H9 (cell line): Measurements from ENCODE around the gene ANKHD1. TPM values are rescaled to one million over a fixed set of nuclear protein-coding genes. Genes with fewer than 3 reads are reported as not detected.

Experiments used
- DNase-seq: peaks from one replicate; pipeline ENCODE4 v3.0.0-alpha.2; 2017
- H2AFZ ChIP-seq: one replicate; pipeline ENCODE4 v1.6.1; 2013; ENCODE audit warnings: mild to moderate bottlenecking, low read length, control low read depth, moderate library complexity
- H2AK5ac ChIP-seq: 2 replicates; pipeline ENCODE4 v1.6.1; 2013; ENCODE audit warnings: low read length, control low read depth, mixed read lengths; ENCODE audit not compliant: insufficient read length
- H2BK120ac ChIP-seq: one replicate; pipeline ENCODE4 v1.6.1; 2013; ENCODE audit warnings: low read depth, mild to moderate bottlenecking, low read length, control low read depth, inconsistent platforms; ENCODE audit not compliant: poor library complexity, severe bottlenecking
- H2BK12ac ChIP-seq: 2 replicates; pipeline ENCODE4 v1.6.1; 2013; ENCODE audit warnings: low read length, control low read depth, mixed read lengths, low read depth; ENCODE audit not compliant: insufficient read length
- H2BK15ac ChIP-seq: 2 replicates; pipeline ENCODE4 v1.6.1; 2013; ENCODE audit warnings: low read depth, low read length, control low read depth
- H2BK20ac ChIP-seq: one replicate; pipeline ENCODE4 v1.6.1; 2013; ENCODE audit warnings: low read depth, mild to moderate bottlenecking, low read length, control low read depth, inconsistent platforms; ENCODE audit not compliant: poor library complexity, severe bottlenecking
- H2BK5ac ChIP-seq: 2 replicates; pipeline ENCODE4 v1.6.1; 2013; ENCODE audit warnings: low read length, control low read depth, mixed read lengths; ENCODE audit not compliant: insufficient read length
- H3K14ac ChIP-seq: 2 replicates; pipeline ENCODE4 v1.6.1; 2013; ENCODE audit warnings: low read length, control low read depth; ENCODE audit not compliant: insufficient read depth
- H3K18ac ChIP-seq: 2 replicates; pipeline ENCODE4 v1.6.1; 2013; ENCODE audit warnings: low read depth, mild to moderate bottlenecking, mixed read lengths, low read length, control low read depth; ENCODE audit not compliant: insufficient read length
- H3K23ac ChIP-seq: 2 replicates; pipeline ENCODE4 v1.6.1; 2013; ENCODE audit warnings: low read length, control low read depth, mixed read lengths, low read depth; ENCODE audit not compliant: insufficient read length
- H3K23me2 ChIP-seq: 2 replicates; pipeline ENCODE4 v1.6.1; 2013; ENCODE audit warnings: low read depth, mild to moderate bottlenecking, mixed read lengths, low read length, control low read depth; ENCODE audit not compliant: insufficient read length, poor library complexity, severe bottlenecking
- H3K27ac ChIP-seq: 2 replicates; pipeline ENCODE4 v1.5.1; 2013; ENCODE audit warnings: low read length, control low read depth, mixed read lengths, low read depth; ENCODE audit not compliant: insufficient read length
- H3K27me3 ChIP-seq: 2 replicates; pipeline ENCODE4 v1.6.1; 2013; ENCODE audit warnings: low read length, control low read depth, inconsistent platforms; ENCODE audit not compliant: insufficient read depth
- H3K4ac ChIP-seq: 2 replicates; pipeline ENCODE4 v1.6.1; 2013; ENCODE audit warnings: low read depth, mild to moderate bottlenecking, control low read depth, inconsistent platforms, low read length, moderate library complexity
- H3K4me1 ChIP-seq: 2 replicates; pipeline ENCODE4 v1.6.1; 2013; ENCODE audit warnings: low read length, control low read depth, inconsistent platforms; ENCODE audit not compliant: insufficient read depth
- H3K4me2 ChIP-seq: 2 replicates; pipeline ENCODE4 v1.6.1; 2013; ENCODE audit warnings: low read length, control low read depth, mixed read lengths; ENCODE audit not compliant: insufficient read length, insufficient read depth
- H3K56ac ChIP-seq: 2 replicates; pipeline ENCODE4 v1.6.1; 2013; ENCODE audit warnings: low read depth, mild to moderate bottlenecking, mixed read lengths, low read length, control low read depth; ENCODE audit not compliant: insufficient read length
- H3K79me1 ChIP-seq: 2 replicates; pipeline ENCODE4 v1.6.1; 2013; ENCODE audit warnings: low read depth, mild to moderate bottlenecking, moderate library complexity, low read length, control low read depth, inconsistent platforms; ENCODE audit not compliant: insufficient read depth, poor library complexity, severe bottlenecking
- H3K79me2 ChIP-seq: 2 replicates; pipeline ENCODE4 v1.6.1; 2013; ENCODE audit warnings: low read length, control low read depth, inconsistent platforms; ENCODE audit not compliant: insufficient read depth
- H3K9ac ChIP-seq: 2 replicates; pipeline ENCODE4 v1.6.1; 2013; ENCODE audit warnings: low read length, control low read depth, mixed read lengths; ENCODE audit not compliant: insufficient read length; ENCODE audit errors: extremely low read depth
- H3K9me3 ChIP-seq: one replicate; pipeline ENCODE4 v1.6.1; 2013; ENCODE audit warnings: low read depth, low read length, inconsistent platforms; ENCODE audit not compliant: control insufficient read depth
- H3T11ph ChIP-seq: one replicate; pipeline ENCODE4 v1.6.1; 2013; ENCODE audit warnings: mild to moderate bottlenecking, low read length, control low read depth, inconsistent platforms
- H4K20me1 ChIP-seq: one replicate; pipeline ENCODE4 v1.6.1; 2013; ENCODE audit not compliant: control insufficient read depth, insufficient read length, insufficient read depth
- H4K5ac ChIP-seq: 2 replicates; pipeline ENCODE4 v1.6.1; 2013; ENCODE audit warnings: low read depth, mild to moderate bottlenecking, mixed read lengths, low read length, control low read depth; ENCODE audit not compliant: insufficient read length
- H4K8ac ChIP-seq: replicated peaks from 2 replicates; pipeline ENCODE4 v1.6.1; 2013; ENCODE audit warnings: low read length, control low read depth, mixed read lengths, low read depth; ENCODE audit not compliant: insufficient read length
- H4K91ac ChIP-seq: 2 replicates; pipeline ENCODE4 v1.6.1; 2013; ENCODE audit warnings: low read depth, mild to moderate bottlenecking, moderate library complexity, mixed read lengths, low read length, control low read depth; ENCODE audit not compliant: insufficient read length
- H3K27ac Mint-ChIP-seq, 3 experiments: 2 replicates in 2 of 3; 3 replicates in 1 of 3; pipeline ENCODE4 v1.8.0; 2020 to 2021; ENCODE audit warnings: mixed read lengths in 3 of 3, mild to moderate bottlenecking in 1 of 3, moderate library complexity in 1 of 3
- H3K27me3 Mint-ChIP-seq: 2 replicates; pipeline ENCODE4 v1.8.0; 2021; ENCODE audit warnings: low read depth, mild to moderate bottlenecking, moderate library complexity, mixed read lengths
- H3K36me3 Mint-ChIP-seq, 3 experiments: 2 replicates in 2 of 3; 3 replicates in 1 of 3; pipeline ENCODE4 v1.8.0; 2020 to 2021; ENCODE audit warnings: low read depth in 3 of 3, mixed read lengths in 3 of 3; ENCODE audit not compliant: insufficient read depth in 1 of 3
- H3K4me1 Mint-ChIP-seq, 2 experiments: 2 replicates each; pipeline ENCODE4 v1.8.0; 2020; ENCODE audit warnings: mixed read lengths in 2 of 2
- H3K4me3 Mint-ChIP-seq, 2 experiments: 2 replicates in 1 of 2; 3 replicates in 1 of 2; pipeline ENCODE4 v1.8.0; 2020 to 2021; ENCODE audit warnings: mild to moderate bottlenecking in 2 of 2, mixed read lengths in 2 of 2, moderate library complexity in 1 of 2
- H3K9me3 Mint-ChIP-seq, 2 experiments: 2 replicates in 1 of 2; 3 replicates in 1 of 2; pipeline ENCODE4 v1.8.0; 2020; ENCODE audit warnings: mild to moderate bottlenecking in 2 of 2, mixed read lengths in 2 of 2, moderate library complexity in 1 of 2
- WGBS: extraction: QIAGEN DNeasy Blood & Tissue Kit; methylation state at CpG from one replicate; pipeline ENCODE4 v1.1.7; 2013; ENCODE audit warnings: missing lambda C conversion rate, low lambda C conversion rate, mixed read lengths; ENCODE audit not compliant: insufficient read length; ENCODE audit errors: extremely low coverage; 5-methylcytosine and 5-hydroxymethylcytosine counted together
- total RNA-seq: library from RNA; stranded (reverse); gene quantifications from 2 replicates; pipeline ENCODE4 v1.2.1, GENCODE V29; 2021
- TF ChIP-seq, protein P1 (sequence below): fragments of 200-600 bp; sonication (generic); conservative IDR thresholded peaks from 3 replicates; pipeline ENCODE4 v1.8.0; 2021; ENCODE audit warnings: antibody characterized with exemption, mild to moderate bottlenecking

ANKHD1 gene
- total RNA-seq, 1 experiment from 2014 or later, result 105 TPM

GRCh38 chr5:140402258-140403074, 833 bp downstream of the ANKHD1 start:
- Mint-ChIP-seq H3K4me3 (no peak overlapping the region), H3K36me3 (peaks cover 4 to 16% (median 14%) of the 10 kb centered on the region in 3 experiments; a peak in 5 of 7 replicates), H3K4me1 (peaks cover 16 to 49% of the 10 kb centered on the region in 2 experiments), H3K27ac (peak overlapping the region in 1 of 3 experiments; percentile 82; a peak in 3 of 7 replicates), H3K9me3 (no peaks in the 10 kb centered on the region; a peak in 1 of 5 replicates), H3K27me3 (no peaks in the 10 kb centered on the region)
- Histone ChIP-seq H2BK20ac (no peak overlapping the region), H2BK12ac (no peak overlapping the region), H3K79me1 (no peaks in the 10 kb centered on the region), H2BK5ac (no peak overlapping the region), H2AK5ac (no peak overlapping the region), H3K23me2 (peaks cover 11% of the 10 kb centered on the region), H2BK120ac (no peak overlapping the region), H3K4me1 (peaks cover 3% of the 10 kb centered on the region; the same call in 1 of the 2 replicates), H3T11ph (no peak overlapping the region), H3K27ac (peak overlapping the region; percentile 34), H2BK15ac (no peak overlapping the region), H3K4me2 (peak overlapping the region; percentile 87), H2AFZ (peak overlapping the region; percentile 86), H3K79me2 (peaks cover 46% of the 10 kb centered on the region; the same call in 1 of the 2 replicates), H4K91ac (peak overlapping the region; percentile 48), H3K18ac (peak overlapping the region; percentile 59), H3K56ac (no peak overlapping the region), H4K20me1 (peaks cover 4% of the 10 kb centered on the region), H3K9me3 (no peaks in the 10 kb centered on the region), H3K27me3 (no peaks in the 10 kb centered on the region), H4K5ac (no peak overlapping the region), H3K4ac (no peak overlapping the region), H3K14ac (peak overlapping the region; percentile 82), H4K8ac (no peak overlapping the region), H3K9ac (peak overlapping the region; percentile 89), H3K23ac (no peak overlapping the region)
- TF ChIP-seq, protein P1, sequence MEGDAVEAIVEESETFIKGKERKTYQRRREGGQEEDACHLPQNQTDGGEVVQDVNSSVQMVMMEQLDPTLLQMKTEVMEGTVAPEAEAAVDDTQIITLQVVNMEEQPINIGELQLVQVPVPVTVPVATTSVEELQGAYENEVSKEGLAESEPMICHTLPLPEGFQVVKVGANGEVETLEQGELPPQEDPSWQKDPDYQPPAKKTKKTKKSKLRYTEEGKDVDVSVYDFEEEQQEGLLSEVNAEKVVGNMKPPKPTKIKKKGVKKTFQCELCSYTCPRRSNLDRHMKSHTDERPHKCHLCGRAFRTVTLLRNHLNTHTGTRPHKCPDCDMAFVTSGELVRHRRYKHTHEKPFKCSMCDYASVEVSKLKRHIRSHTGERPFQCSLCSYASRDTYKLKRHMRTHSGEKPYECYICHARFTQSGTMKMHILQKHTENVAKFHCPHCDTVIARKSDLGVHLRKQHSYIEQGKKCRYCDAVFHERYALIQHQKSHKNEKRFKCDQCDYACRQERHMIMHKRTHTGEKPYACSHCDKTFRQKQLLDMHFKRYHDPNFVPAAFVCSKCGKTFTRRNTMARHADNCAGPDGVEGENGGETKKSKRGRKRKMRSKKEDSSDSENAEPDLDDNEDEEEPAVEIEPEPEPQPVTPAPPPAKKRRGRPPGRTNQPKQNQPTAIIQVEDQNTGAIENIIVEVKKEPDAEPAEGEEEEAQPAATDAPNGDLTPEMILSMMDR, result no peak
- DNase-seq, result peak; percentile 86
- no CpG with 5 or more reads among the region's 36 CpGs for WGBS
